ENCODE results near the gene GSTA5.
"Not testable (repeated sequence)": the region's sequence is repeated elsewhere in the genome, so short reads cannot be mapped to it uniquely, and the experiment has no call there.

The GSTA5 gene

DNA sequence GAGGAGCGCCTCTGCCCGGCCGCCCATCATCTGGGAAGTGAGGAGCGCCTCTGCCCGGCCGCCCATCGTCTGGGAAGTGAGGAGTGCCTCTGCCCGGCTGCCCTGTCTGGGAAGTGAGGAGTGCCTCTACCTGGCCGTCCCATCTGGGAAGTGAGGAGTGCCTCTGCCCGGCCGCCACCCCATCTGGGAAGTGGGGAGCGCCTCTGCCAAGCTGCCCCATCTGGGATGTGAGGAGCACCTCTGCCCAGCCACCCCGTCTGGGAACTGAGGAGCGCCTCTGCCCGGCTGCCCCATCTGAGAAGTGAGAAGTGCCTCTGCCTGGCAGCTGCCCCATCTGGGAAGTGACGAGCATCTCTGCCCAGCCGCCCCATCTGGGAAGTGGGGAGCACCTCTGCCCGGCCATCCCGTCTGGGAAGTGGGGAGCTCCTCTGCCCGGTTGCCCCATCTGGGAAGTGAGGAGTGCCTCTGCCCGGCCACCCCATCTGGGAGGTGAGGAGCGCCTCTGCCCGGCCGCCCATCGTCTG, 15.3 kb downstream of the GSTA5 start:
- H3K27me3 Mint-ChIP-seq (ENCODE audit: low read depth); H3K36me3 Mint-ChIP-seq (ENCODE audit: low read depth); H3K9me3 Mint-ChIP-seq; H3K27ac Mint-ChIP-seq; H3K4me1 Mint-ChIP-seq (ENCODE audit: low read depth); H3K4me3 Mint-ChIP-seq; DNase-seq (ENCODE audit: low spot score): not testable (repeated sequence)

DNA sequence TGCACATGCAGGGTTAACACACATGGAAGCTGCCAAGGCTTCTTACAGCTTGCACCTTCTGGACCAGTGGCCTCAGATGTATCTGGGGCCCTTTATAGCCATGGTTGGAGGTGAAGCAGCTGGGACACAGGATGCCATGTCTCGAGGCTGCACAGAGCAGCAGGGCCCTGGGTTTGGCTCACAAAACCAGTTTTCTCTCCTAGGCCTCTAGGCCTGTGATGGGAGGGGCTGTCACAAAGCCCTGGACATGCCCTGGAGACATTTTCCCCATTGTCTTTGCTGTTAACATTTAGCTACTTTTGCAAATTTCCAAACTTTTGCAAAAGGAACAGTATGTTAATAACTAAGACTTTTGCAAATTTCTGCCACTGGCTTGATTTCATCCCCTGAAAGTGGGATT, 18.8 kb downstream of the GSTA5 start:
- Mint-ChIP-seq H3K36me3 (ENCODE audit: low read depth) (no peaks in the 10 kb centered on the region), H3K4me1 (ENCODE audit: low read depth) (no peaks in the 10 kb centered on the region), H3K27ac (no peak overlapping the region), H3K9me3 (peaks cover 5% of the 10 kb centered on the region), H3K4me3 (no peak overlapping the region), H3K27me3 (ENCODE audit: low read depth) (no peaks in the 10 kb centered on the region)
- DNase-seq (ENCODE audit: low spot score), result no peak

DNA sequence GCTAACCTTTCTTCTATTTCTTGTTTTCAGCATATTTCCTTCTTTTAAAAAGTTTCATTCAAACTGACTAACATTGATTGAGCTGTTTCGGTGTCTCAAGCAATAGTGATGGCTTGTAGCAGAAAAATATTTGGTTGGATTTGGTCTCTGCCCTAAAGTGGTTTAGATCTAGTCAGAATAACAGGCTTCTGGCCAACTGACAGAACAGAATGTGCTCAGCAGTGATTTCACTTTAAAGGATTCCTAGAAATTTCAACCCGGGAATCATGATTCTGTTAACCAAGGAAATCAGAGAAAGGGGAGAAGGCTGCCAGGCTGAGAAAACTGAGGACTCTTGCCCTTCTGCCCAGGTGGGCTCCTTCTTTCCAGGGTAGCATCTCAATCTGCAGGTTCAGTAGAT, 20.4 kb downstream of the GSTA5 start:
- Mint-ChIP-seq H3K36me3 (ENCODE audit: low read depth) (no peaks in the 10 kb centered on the region), H3K4me3 (no peak overlapping the region), H3K4me1 (ENCODE audit: low read depth) (no peaks in the 10 kb centered on the region), H3K9me3 (peaks cover 5% of the 10 kb centered on the region), H3K27ac (no peak overlapping the region), H3K27me3 (ENCODE audit: low read depth) (no peaks in the 10 kb centered on the region)
- no peak for DNase-seq (ENCODE audit: low spot score)

DNA sequence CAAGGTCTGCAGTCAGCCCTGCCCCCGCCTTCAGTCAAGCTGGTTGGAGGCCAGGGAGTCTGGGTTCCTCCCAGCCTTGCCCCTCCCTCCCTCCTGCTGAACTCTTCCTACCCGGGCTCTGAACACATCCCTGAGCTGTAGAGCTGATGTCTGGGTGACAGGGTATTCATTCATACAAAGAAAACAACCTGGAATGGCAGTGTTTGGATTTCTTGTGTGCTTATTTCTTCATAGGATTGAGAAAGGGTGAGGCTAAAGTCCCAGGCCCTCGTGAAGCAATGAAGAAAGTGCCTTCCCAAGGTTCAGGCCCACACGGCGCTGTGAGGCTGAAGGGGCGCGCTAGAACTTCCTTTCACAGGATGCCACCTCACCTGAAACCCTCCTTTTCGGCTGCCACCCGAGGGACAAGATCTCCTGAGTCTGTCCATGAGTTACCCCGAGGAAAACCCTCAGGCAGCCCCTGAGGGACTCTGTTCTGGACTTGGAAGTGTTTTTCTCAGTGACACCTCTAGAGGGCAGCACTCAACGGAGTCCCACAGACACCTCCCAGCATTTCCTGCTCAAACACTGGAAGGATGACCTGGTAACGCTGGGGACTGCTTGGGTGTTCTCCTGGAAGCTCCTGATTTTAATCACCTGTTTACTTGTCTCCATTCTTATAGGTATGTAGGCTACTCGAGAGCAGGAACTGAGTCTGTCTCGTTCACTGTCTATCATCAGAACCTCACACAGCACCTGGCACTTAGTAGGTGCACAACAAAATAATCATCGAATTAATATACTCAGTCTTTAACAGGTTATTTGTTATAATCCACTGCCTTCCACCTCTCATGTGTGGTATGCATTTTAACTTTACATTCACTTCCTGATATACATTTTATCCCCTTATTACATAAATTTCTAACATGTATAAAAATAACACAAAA, 25.2 kb downstream of the GSTA5 start:
- Mint-ChIP-seq H3K27me3 (ENCODE audit: low read depth) (peaks cover 16% of the 10 kb centered on the region), H3K4me1 (ENCODE audit: low read depth) (no peaks in the 10 kb centered on the region), H3K9me3 (no peaks in the 10 kb centered on the region), H3K4me3 (no peak overlapping the region), H3K36me3 (ENCODE audit: low read depth) (no peaks in the 10 kb centered on the region), H3K27ac (no peak overlapping the region)
- peak; percentile 26 for DNase-seq (ENCODE audit: low spot score)

DNA sequence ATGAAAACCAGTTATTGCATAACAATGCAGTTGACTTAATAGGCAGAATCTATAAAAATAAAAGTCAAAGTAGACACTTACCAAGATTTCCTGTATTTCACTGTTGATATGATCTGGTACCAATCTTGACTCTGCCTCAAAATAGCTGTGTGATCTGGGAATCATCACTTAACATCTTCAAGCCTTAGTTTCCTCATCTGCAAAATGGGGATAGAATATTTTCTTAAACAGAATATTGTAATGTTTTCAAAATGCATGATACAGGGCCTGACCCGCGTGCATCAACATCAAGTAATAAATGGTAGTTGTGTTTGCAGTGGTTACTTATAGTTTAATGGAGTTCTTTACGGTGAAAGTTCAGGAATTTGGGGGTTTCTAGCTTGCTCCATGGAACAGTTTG, 26.1 kb downstream of the GSTA5 start:
- H3K27me3 Mint-ChIP-seq (ENCODE audit: low read depth), result peaks cover 16% of the 10 kb centered on the region
- H3K36me3 Mint-ChIP-seq (ENCODE audit: low read depth); DNase-seq (ENCODE audit: low spot score); H3K9me3 Mint-ChIP-seq; H3K4me3 Mint-ChIP-seq; H3K4me1 Mint-ChIP-seq (ENCODE audit: low read depth); H3K27ac Mint-ChIP-seq: not testable (repeated sequence)

DNA sequence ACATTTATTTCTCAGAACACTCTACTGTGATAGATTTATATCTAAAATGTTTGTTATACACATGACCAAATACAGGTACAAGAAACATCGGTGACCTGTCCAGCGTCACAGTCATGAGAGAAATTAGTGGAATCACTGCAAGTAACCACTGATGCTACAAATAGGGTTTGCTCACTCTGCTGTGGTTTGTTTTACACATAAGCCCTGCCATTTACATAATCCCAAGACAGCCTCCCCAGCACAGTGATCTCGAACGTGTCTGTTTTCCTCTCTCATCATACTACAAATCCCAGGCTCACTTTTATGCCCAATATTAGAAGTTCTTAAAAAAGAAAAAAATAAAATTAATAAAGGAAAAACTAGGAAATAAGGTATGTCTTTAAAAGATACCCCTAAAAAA, 30.8 kb downstream of the GSTA5 start:
- not testable (repeated sequence) for H3K4me1 Mint-ChIP-seq (ENCODE audit: low read depth); H3K36me3 Mint-ChIP-seq (ENCODE audit: low read depth); H3K9me3 Mint-ChIP-seq; DNase-seq (ENCODE audit: low spot score); H3K27ac Mint-ChIP-seq; H3K4me3 Mint-ChIP-seq
- H3K27me3 Mint-ChIP-seq (ENCODE audit: low read depth), result peaks cover 19% of the 10 kb centered on the region

DNA sequence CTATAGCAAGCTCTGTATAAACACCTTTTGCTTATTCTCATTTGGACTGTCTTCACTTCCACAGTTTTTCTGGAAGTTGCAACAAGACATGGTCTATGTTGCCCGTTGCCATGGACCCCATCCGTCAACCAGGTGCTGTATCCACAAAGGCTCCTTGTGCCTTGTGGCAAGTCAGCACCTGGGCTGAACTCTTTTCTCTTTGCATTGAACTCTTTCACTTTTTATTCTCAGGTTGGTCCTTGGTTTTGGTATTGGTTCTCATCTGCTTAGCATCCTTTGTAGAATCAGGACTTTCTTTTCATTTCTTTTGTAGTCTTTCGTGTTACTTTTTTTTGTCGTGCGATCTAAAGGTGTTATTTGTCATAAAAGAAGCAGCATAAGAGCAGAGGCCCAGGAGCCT, 32.0 kb downstream of the GSTA5 start:
- H3K27ac Mint-ChIP-seq, result no peak overlapping the region

DNA sequence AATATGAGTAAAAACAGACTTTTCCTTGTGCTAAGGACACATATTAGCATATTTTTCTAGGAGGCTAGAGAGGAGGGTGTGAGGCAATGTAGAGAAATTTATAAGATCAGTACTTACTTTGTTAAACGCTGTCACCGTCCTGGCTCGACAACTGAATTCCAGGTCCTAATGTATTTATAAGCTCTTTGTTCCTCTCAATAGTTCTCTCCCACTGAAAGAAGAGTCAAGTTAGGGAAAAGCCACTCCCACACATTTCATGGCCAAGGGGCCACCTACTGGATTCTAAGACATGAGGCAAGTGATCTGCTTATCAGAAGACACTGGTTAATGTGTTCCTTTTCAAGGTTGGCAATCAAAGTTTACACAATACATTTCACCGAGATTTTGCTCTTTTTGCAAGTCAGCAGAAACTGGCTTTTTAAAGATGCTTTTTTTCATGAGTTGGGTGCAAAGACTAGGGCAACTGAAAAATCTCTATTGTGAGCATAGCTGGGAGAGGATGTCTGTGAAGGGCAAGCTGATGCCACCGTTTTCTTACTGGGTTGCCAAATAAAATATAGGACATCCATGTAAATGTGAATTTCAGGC, 36.9 kb downstream of the GSTA5 start, which contains the start of gene GSTA1:
Gene GSTA1, minus strand, starts transcription at position 149 of the 588 bp plus-strand sequence. CDS start 4,549 bp downstream, outside the sequence.
- H3K4me3 Mint-ChIP-seq; DNase-seq (ENCODE audit: low spot score); H3K36me3 Mint-ChIP-seq (ENCODE audit: low read depth); H3K27ac Mint-ChIP-seq; H3K9me3 Mint-ChIP-seq; H3K4me1 Mint-ChIP-seq (ENCODE audit: low read depth): not testable (repeated sequence)
- H3K27me3 Mint-ChIP-seq (ENCODE audit: low read depth), result peaks cover 12% of the 10 kb centered on the region

More for the DNA sequence above, 32.0 kb downstream of the GSTA5 start:
- Mint-ChIP-seq H3K27me3 (ENCODE audit: low read depth) (peaks cover 20% of the 10 kb centered on the region), H3K4me1 (ENCODE audit: low read depth) (no peaks in the 10 kb centered on the region), H3K36me3 (ENCODE audit: low read depth) (no peaks in the 10 kb centered on the region), H3K4me3 (no peak overlapping the region), H3K9me3 (no peaks in the 10 kb centered on the region)
- DNase-seq (ENCODE audit: low spot score), result no peak

DNA sequence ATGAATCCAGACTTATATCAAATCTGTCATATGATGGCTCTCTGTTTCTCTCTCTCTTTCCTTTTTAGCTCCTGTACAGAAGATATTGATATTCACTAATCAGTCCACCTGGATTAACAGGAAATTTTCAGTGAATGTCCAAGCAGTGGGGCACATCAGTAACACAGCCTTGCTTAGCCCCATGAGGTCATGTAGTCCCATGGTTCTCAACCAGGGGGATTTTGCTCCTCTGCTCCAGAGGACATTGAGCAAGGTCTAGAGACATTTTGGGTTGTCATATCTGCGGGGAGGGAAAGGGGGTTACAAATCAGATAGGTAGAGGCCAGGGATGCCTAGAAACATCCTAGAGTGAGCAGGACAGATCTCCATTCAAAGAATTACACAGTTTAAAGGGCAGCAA, 37.8 kb downstream of the GSTA5 start:
- no peaks in the 10 kb centered on the region for H3K4me1 Mint-ChIP-seq (ENCODE audit: low read depth)
- no peak overlapping the region for H3K4me3 Mint-ChIP-seq
- H3K27me3 Mint-ChIP-seq (ENCODE audit: low read depth), result peaks cover 12% of the 10 kb centered on the region
- no peaks in the 10 kb centered on the region for H3K36me3 Mint-ChIP-seq (ENCODE audit: low read depth)
- H3K9me3 Mint-ChIP-seq, result no peaks in the 10 kb centered on the region
- no peak overlapping the region for H3K27ac Mint-ChIP-seq
- DNase-seq (ENCODE audit: low spot score), result no peak

DNA sequence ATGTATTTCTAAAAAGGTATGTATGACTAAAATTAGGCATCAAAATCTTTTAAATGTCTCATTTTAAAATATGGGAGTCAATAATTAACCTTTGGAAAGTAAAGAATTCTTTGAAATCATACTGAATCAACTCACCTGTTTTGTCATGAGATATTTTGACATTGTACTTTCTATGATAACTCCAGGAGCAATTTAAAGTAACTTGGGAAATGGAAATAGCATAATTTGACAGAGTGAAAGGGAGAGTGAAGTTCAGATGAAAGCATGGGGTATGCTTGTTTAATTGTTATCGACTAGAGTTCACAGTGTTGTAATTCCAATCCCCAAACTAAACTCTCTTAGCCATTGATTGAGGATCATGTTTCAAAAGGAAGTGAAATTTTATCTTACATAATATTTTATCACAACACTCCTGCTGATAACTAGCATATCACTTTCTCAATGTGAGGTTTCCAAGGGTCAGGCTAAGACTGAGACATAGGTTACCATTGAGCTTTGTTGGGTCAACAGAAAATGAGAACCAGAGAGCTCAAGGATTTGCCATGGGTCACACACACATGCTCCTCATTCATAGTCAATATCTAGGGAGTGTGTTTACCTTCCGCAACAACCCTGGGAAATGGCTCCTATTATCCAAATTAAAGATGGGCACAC, 39.3 kb downstream of the GSTA5 start:
- Mint-ChIP-seq H3K4me3 (no peak overlapping the region), H3K36me3 (ENCODE audit: low read depth) (no peaks in the 10 kb centered on the region), H3K4me1 (ENCODE audit: low read depth) (no peaks in the 10 kb centered on the region), H3K27me3 (ENCODE audit: low read depth) (peaks cover 15% of the 10 kb centered on the region), H3K9me3 (no peaks in the 10 kb centered on the region), H3K27ac (no peak overlapping the region)
- DNase-seq (ENCODE audit: low spot score), result no peak

DNA sequence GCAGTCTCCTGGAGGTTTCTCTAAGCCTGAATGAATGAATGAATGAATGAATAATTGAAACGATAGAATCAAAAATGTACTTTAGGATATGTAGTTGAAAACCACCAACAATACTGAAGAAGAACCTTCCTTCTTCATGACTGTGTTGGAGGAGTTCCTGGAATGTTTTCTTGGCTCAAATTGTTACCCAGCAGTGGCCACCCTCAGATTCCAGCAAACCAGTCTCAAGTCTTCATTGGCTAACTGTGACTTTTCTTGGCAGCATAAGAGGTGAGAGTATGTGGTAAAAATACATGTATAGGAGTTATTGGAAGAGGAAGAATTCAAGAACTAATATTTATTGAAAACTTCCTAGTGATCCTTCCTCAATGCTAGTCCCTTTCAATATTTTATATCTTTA, 41.3 kb downstream of the GSTA5 start:
- H3K27ac Mint-ChIP-seq; H3K36me3 Mint-ChIP-seq (ENCODE audit: low read depth); DNase-seq (ENCODE audit: low spot score); H3K4me1 Mint-ChIP-seq (ENCODE audit: low read depth); H3K4me3 Mint-ChIP-seq; H3K9me3 Mint-ChIP-seq: not testable (repeated sequence)
- peaks cover 12% of the 10 kb centered on the region for H3K27me3 Mint-ChIP-seq (ENCODE audit: low read depth)

DNA sequence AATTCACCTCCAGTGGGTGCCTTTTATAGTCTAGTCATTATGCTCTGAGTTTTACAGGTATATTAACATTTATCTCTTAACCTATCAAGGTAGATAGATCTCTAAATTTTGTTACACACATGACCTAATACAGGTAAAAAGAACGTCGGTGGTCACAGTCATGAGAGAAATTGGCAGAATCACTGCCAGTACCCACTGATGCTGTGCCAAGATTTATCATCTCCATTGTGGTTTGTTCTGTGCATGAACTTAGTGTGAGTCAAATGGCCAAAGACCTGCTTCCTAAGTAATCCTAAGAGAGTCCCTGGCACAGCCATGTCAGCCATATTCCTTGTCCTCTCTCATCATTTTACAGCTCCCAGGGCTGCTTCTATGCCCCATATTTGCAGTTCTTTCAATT, 46.2 kb downstream of the GSTA5 start:
- not testable (repeated sequence) for H3K27me3 Mint-ChIP-seq (ENCODE audit: low read depth); H3K9me3 Mint-ChIP-seq; H3K36me3 Mint-ChIP-seq (ENCODE audit: low read depth); H3K4me1 Mint-ChIP-seq (ENCODE audit: low read depth); DNase-seq (ENCODE audit: low spot score); H3K27ac Mint-ChIP-seq; H3K4me3 Mint-ChIP-seq

DNA sequence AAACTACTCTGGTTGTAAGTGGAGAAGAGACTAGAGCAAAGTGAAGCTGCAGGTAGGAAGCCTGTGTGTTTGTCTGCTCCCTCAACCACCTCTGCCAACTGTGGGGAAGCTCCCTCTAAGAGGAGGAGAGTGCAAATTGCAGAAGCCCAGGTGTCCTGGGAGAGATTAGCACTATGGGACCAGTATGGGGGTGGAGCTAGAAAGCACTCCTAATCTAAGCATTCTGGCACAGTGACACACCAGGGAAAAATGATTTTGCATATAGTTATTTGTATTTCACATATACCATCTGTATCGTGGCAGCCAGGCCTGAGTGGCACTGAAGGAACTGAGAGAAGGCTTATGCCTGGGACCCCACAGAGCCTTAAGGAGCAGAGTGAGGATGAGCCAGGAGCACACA, 49.8 kb downstream of the GSTA5 start:
- Mint-ChIP-seq H3K27me3 (ENCODE audit: low read depth) (no peaks in the 10 kb centered on the region), H3K27ac (no peak overlapping the region), H3K4me3 (no peak overlapping the region), H3K36me3 (ENCODE audit: low read depth) (no peaks in the 10 kb centered on the region), H3K9me3 (no peaks in the 10 kb centered on the region), H3K4me1 (ENCODE audit: low read depth) (no peaks in the 10 kb centered on the region)
- DNase-seq (ENCODE audit: low spot score), result no peak

DNA sequence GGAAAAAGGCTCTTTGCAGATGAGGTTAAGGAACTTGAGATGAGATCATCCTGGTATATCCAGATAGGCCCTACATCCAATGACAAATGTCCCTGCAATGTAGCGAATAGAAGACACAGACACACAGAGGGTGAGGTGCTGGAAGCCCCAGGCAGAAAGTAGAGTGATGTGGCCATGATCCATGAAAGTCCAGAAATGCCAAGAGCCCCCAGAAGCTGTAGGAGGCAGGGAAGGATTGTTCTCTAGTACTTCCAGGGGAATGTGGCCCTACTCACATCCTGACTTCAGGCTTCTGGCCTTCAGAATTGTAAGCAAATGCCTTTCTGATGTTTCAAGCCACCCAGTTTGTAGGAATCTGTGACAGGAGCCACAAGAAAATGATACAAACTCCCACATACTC, 51.0 kb downstream of the GSTA5 start:
- H3K36me3 Mint-ChIP-seq (ENCODE audit: low read depth); H3K9me3 Mint-ChIP-seq; DNase-seq (ENCODE audit: low spot score); H3K27ac Mint-ChIP-seq; H3K4me1 Mint-ChIP-seq (ENCODE audit: low read depth); H3K4me3 Mint-ChIP-seq; H3K27me3 Mint-ChIP-seq (ENCODE audit: low read depth): not testable (repeated sequence)
